PFSK-1 (cell line): ENCODE measurements around the gene LDLRAD3.

Experiments
- FOXP2 ChIP-seq: optimal IDR thresholded peaks from 2 replicates; pipeline ENCODE3; 2011; ENCODE audit warnings: borderline replicate concordance, control low read depth, inconsistent platforms; ENCODE audit not compliant: insufficient read depth; ENCODE audit errors: extremely low read length, extremely low read depth
- POLR2AphosphoS5 ChIP-seq: IDR thresholded peaks from 2 replicates; pipeline ENCODE4 v1.6.1; 2012; ENCODE audit warnings: low read depth, mild to moderate bottlenecking, control low read depth, low read length, moderate library complexity
- REST ChIP-seq, 2 experiments: IDR thresholded peaks; 2 replicates each; pipeline versions ENCODE4 v1.6.1 to v1.8.0; 2011 to 2012; ENCODE audit warnings: low read depth in 2 of 2, low read length in 2 of 2, control low read depth in 1 of 2, inconsistent platforms in 1 of 2, mild to moderate bottlenecking in 1 of 2, moderate library complexity in 1 of 2; ENCODE audit not compliant: insufficient read depth in 1 of 2
- SIN3A ChIP-seq: IDR thresholded peaks from 2 replicates; pipeline ENCODE4 v1.6.1; 2012; ENCODE audit warnings: mild to moderate bottlenecking, low read length, moderate library complexity, borderline replicate concordance; ENCODE audit not compliant: insufficient read depth
- TAF1 ChIP-seq: IDR thresholded peaks from 2 replicates; pipeline ENCODE4 v1.6.1; 2012; ENCODE audit warnings: low read length, control low read depth, borderline replicate concordance; ENCODE audit not compliant: insufficient read depth

LDLRAD3 gene

GRCh38 chr11:35978891-35979290, 35.0 kb downstream of the LDLRAD3 start:
- TF ChIP-seq SIN3A (peak; percentile 15; the same call in 1 of the 2 replicates), REST (IDR thresholded peaks at IDR 0.05; ENCODE audit: insufficient read depth in 1 of 2, low read depth in 2 of 2, low read length in 2 of 2) (no peak)

- TF ChIP-seq TAF1 (no peak), POLR2AphosphoS5 (no peak), REST (IDR thresholded peaks at IDR 0.05; ENCODE audit: insufficient read depth in 1 of 2, low read depth in 2 of 2, low read length in 2 of 2) (no peak), SIN3A (no peak), FOXP2 (no peak)
Measured at GRCh38 chr11:35980686-35981390, 37.0 kb downstream of the LDLRAD3 start.

- no peak for TF ChIP-seq POLR2AphosphoS5
- TF ChIP-seq TAF1: no peak
- no peak for TF ChIP-seq FOXP2
- no peak for TF ChIP-seq SIN3A
- TF ChIP-seq REST (IDR thresholded peaks at IDR 0.05; ENCODE audit: insufficient read depth in 1 of 2, low read depth in 2 of 2, low read length in 2 of 2): no peak
Measured at GRCh38 chr11:35981581-35981980, 37.7 kb downstream of the LDLRAD3 start.

GRCh38 chr11:35982061-35982460, 38.2 kb downstream of the LDLRAD3 start:
- no peak for TF ChIP-seq TAF1
- no peak for TF ChIP-seq REST (IDR thresholded peaks at IDR 0.05; ENCODE audit: insufficient read depth in 1 of 2, low read depth in 2 of 2, low read length in 2 of 2)
- no peak for TF ChIP-seq POLR2AphosphoS5
- no peak for TF ChIP-seq SIN3A
- no peak for TF ChIP-seq FOXP2

- TF ChIP-seq REST (IDR thresholded peaks at IDR 0.05; ENCODE audit: insufficient read depth in 1 of 2, low read depth in 2 of 2, low read length in 2 of 2) (no peak), FOXP2 (no peak), POLR2AphosphoS5 (no peak), TAF1 (no peak)
Measured at GRCh38 chr11:35983981-35984380, 40.1 kb downstream of the LDLRAD3 start.
